ENCODE measurements around the gene RHBDD2. TPM values are rescaled to one million over a fixed set of nuclear protein-coding genes. Genes with fewer than 3 reads are reported as not detected.

The RHBDD2 gene
- total RNA-seq, 2 experiments from 2014 or later, result 18.6 to 20.3 TPM

DNA sequence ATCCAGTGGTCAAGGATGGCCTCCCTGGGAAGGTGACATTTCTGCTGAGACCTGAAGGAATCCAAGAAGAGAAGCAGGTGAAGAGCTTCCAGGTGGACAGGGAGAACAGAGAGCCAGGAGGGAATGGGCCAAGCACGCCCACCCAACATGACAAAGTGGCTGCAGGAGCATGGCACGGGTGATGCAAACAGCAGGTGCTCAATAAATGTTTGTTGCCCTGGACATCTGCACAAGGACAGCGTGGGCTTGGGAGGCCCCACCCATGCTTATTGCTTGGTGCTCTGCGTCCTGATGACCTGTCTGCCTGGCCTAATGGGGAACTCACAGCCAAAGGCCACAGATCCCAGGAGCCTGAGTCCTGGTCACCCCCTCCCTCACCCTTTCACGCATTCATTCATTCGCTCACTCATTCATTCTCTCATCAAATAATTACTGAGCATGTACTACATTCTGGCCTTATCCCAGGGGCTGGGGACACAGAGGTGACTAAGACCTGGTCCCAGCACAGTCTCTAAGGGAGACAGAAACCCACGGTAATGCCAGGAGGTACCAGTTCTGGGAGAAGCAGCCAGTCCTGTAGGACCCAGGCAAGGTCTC lies 13.1 kb downstream of the RHBDD2 start:
- CTCF ChIA-PET (ENCODE audit: unreplicated experiment), result no interaction called here
- POLR2A ChIA-PET, result no interaction called here

DNA sequence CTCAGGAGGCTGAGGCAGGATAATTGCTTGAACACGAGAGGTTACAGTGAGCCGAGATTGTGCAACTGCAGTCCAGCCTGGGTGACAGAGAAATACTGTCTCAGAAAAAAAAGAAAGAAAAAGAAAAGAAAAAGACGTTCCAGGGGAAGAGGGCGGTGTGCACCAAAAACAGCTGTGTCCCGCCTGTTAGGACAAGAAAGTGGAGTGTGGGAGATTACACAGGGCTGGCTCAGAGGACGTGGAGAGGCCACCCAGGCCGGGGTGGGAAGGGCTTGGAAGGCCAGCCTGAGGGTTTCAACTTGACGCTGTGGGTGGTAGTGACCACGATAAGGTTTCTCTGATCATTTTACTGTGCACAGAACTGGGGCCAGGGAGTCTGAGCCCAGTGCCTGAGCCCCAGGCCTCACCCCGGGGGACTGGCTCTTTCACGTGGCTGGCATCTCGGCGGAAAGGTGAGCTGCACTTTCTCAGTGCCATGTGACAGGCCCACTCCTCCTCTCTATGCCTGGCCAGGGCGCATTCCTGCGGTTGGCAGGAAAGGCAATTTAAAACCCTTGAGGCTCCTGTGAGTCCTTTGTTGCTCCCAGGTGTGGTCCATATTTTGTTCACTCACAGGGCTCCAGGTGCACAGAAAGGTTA lies 13.9 kb downstream of the RHBDD2 start:
- Histone ChIP-seq H3K9me2 (ENCODE audit: insufficient read depth, low read length) (no peaks in the 10 kb centered on the region), H3K36me3 (ENCODE audit: insufficient read depth, low read length) (peaks cover 7% of the 10 kb centered on the region; the same call in 1 of the 2 replicates), H3K79me2 (ENCODE audit: insufficient read depth, low read depth, low read length) (no peaks in the 10 kb centered on the region), H2AFZ (ENCODE audit: low read length) (no peak overlapping the region), H3K4me3 (ENCODE audit: low read depth, low read length, poor library complexity, severe bottlenecking) (no peak overlapping the region), H3K9me3 (ENCODE audit: low read length) (no peaks in the 10 kb centered on the region), H3K4me2 (ENCODE audit: low read length) (no peak overlapping the region), H3K27ac (ENCODE audit: low read depth, low read length, poor library complexity, severe bottlenecking) (no peak overlapping the region), H3K4me1 (ENCODE audit: insufficient read depth, low read length, poor library complexity, severe bottlenecking) (no peaks in the 10 kb centered on the region), H4K20me1 (ENCODE audit: insufficient read depth, low read length) (no peaks in the 10 kb centered on the region)
- CTCF ChIA-PET (ENCODE audit: unreplicated experiment), result no interaction called here
- TF ChIP-seq EZH2phosphoT487 (IDR thresholded peaks at IDR 0.05; ENCODE audit: borderline replicate concordance, low read depth, low read length) (no peak), CTCF (conservative IDR thresholded peaks at IDR 0.05; ENCODE audit: low read length) (no peak)
- DNase-seq (ENCODE audit: low spot score), result no peak
- POLR2A ChIA-PET, result no interaction called here
- intact Hi-C loops (cut with micrococcal nuclease; ENCODE audit: unreplicated experiment), result no loop called here
- no TSS peak for BruUV-seq (replicated peaks)

More for the DNA sequence above, 13.1 kb downstream of the RHBDD2 start:
- no peak for TF ChIP-seq CTCF (conservative IDR thresholded peaks at IDR 0.05; ENCODE audit: low read length)
- no peak for TF ChIP-seq EZH2phosphoT487 (IDR thresholded peaks at IDR 0.05; ENCODE audit: borderline replicate concordance, low read depth, low read length)
- no peaks in the 10 kb centered on the region for H3K9me2 ChIP-seq (ENCODE audit: insufficient read depth, low read length)
- no peak overlapping the region for H3K4me2 ChIP-seq (ENCODE audit: low read length)
- no peaks in the 10 kb centered on the region for H3K4me1 ChIP-seq (ENCODE audit: insufficient read depth, low read length, poor library complexity, severe bottlenecking)
- no TSS peak for BruUV-seq (replicated peaks)
- no peak overlapping the region for H3K27ac ChIP-seq (ENCODE audit: low read depth, low read length, poor library complexity, severe bottlenecking)
- no peak overlapping the region for H2AFZ ChIP-seq (ENCODE audit: low read length)
- intact Hi-C loops (cut with micrococcal nuclease; ENCODE audit: unreplicated experiment), result no loop called here
- no peak overlapping the region for H3K4me3 ChIP-seq (ENCODE audit: low read depth, low read length, poor library complexity, severe bottlenecking)
- H3K79me2 ChIP-seq (ENCODE audit: insufficient read depth, low read depth, low read length), result no peaks in the 10 kb centered on the region
- H3K36me3 ChIP-seq (ENCODE audit: insufficient read depth, low read length), result peaks cover 10% of the 10 kb centered on the region; the same call in 1 of the 2 replicates
- no peaks in the 10 kb centered on the region for H3K9me3 ChIP-seq (ENCODE audit: low read length)
- DNase-seq (ENCODE audit: low spot score), result no peak
- no peaks in the 10 kb centered on the region for H4K20me1 ChIP-seq (ENCODE audit: insufficient read depth, low read length)

DNA sequence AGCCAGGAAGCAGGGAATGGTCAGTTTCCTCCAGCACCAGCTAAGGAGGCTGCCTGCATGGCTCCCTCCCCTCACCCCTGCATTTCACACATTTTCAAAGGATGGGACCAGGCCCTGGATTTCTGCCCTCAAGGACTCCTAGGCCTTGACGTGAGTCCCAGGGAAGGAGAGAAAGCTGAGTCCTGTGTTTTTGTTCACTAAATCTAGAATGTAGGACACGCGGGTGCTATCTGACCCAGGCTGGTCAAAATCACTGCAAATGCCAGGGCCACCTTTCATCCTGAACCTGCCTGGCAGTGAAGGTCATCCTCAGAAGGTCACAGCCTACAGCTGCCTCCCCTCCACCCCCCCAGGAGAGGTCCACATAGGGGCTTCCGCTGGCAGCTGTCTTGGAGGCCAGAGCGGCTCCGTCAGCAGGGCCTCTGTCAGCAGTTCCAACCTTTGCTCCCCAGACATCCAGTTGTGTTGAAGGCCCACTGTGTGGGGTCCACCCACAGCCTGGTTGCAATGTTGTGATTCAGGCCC lies 18.0 kb downstream of the RHBDD2 start:
- no TSS peak for BruUV-seq (replicated peaks)
- DNase-seq (ENCODE audit: low spot score), result no peak
- POLR2A ChIA-PET, result no interaction called here

More for the DNA sequence above, 18.0 kb downstream of the RHBDD2 start:
- Histone ChIP-seq H3K36me3 (ENCODE audit: insufficient read depth, low read length) (no peaks in the 10 kb centered on the region), H3K4me2 (ENCODE audit: low read length) (no peak overlapping the region), H3K4me1 (ENCODE audit: insufficient read depth, low read length, poor library complexity, severe bottlenecking) (no peaks in the 10 kb centered on the region), H3K9me2 (ENCODE audit: insufficient read depth, low read length) (no peaks in the 10 kb centered on the region), H3K9me3 (ENCODE audit: low read length) (no peaks in the 10 kb centered on the region), H3K27ac (ENCODE audit: low read depth, low read length, poor library complexity, severe bottlenecking) (no peak overlapping the region), H3K79me2 (ENCODE audit: insufficient read depth, low read depth, low read length) (no peaks in the 10 kb centered on the region), H3K4me3 (ENCODE audit: low read depth, low read length, poor library complexity, severe bottlenecking) (no peak overlapping the region), H2AFZ (ENCODE audit: low read length) (no peak overlapping the region), H4K20me1 (ENCODE audit: insufficient read depth, low read length) (no peaks in the 10 kb centered on the region)
- intact Hi-C loops (cut with micrococcal nuclease; ENCODE audit: unreplicated experiment), result no loop called here
- CTCF ChIA-PET (ENCODE audit: unreplicated experiment), result no interaction called here
- TF ChIP-seq CTCF (conservative IDR thresholded peaks at IDR 0.05; ENCODE audit: low read length) (no peak), EZH2phosphoT487 (IDR thresholded peaks at IDR 0.05; ENCODE audit: borderline replicate concordance, low read depth, low read length) (no peak)
